Stimulated activated CD8-positive, alpha-beta memory T cell treated with anti-CD3 and anti-CD28 coated beads, Interleukin-12 subunit alpha, Interleukin-12 subunit beta, amount 100 ng/mL, for 4 hours (primary cell): ENCODE results near the gene TMSB15C.

Experiments used
- DNase-seq: peaks from one replicate; pipeline ENCODE4 v3.0.0-alpha.2; 2020; ENCODE audit warnings: low read depth

The TMSB15C gene

GRCh38 chrX:104045642-104046041 is 30.4 kb downstream of the TMSB15C start:
- no peak for DNase-seq

DNA sequence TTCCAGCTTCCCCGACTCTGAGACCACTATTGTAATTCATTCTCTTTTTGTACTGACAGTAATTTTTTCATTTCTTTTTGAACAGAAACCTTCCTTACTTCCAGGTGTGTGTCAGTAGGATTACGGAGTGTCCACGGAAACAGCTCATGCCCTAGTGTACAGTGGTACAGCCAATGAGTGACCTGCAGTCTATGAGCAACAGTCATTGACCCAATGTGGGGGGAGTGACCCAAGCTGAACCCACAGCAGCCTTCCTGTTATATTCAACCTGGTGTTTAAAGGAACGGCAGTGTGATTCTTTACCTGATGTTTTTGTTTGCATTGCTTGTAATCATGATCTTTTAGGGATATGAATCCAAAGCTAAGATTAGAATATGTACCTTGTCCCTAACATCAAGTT is 35.0 kb downstream of the TMSB15C start:
- DNase-seq: no peak

DNA sequence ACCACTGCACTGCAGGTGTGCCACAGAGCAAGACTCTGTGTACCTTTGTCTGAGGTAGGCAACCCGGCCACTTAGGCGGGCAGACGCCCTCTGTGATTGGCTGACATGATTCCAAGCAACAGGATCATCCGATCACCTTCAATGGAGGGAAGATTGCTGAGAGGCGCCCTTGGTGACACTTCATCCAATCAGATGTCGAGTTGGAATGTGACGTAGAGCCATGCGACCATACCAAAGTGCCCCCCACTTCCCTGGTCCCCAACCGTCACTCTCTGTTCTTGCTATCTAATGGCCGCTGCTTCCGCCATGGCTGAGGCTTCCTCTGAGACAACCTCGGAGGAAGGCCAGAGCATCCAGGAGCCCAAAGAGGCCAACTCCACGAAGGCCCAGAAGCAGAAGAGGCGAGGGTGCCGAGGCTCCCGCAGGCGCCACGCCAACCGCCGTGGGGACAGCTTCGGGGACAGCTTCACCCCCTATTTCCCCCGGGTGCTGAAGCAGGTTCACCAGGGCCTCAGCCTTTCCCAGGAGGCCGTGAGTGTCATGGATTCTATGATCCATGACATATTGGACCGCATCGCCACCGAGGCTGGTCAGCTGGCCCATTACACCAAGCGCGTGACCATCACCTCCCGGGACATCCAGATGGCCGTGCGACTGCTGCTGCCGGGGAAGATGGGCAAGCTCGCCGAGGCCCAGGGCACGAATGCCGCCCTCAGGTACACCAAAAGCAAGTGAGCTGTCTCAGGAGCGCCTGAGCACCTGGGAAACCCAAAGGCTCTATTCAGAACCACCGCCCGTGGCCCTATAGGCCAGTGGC is 36.1 kb downstream of the TMSB15C start, which contains the start of gene H2BW2:
TSS of gene H2BW2 (plus strand) at position 268 of the 817 bp plus-strand sequence. CDS start at position 307, 39 bp downstream.
- no peak for DNase-seq
